Thoracic aorta (tissue), 2 donors: ENCODE results near the gene BORCS5. TPM values are rescaled to one million over a fixed set of nuclear protein-coding genes. Genes with fewer than 3 reads are reported as not detected.

Experiments used
- ATAC-seq: fragments of 150-250 bp; one replicate; pipeline ENCODE4 v1.8.0; 2017; ENCODE audit warnings: low read depth; ENCODE audit not compliant: insufficient number of reproducible peaks, low FRiP score
- DNase-seq: peaks from one replicate; pipeline ENCODE4 v3.0.0-alpha.2; 2020; ENCODE audit warnings: low spot score
- H3K27ac ChIP-seq, 2 donors: fragments of 200-600 bp; sonication (generic); 1 replicate in 1 of 2; 2 replicates in 1 of 2; pipeline ENCODE4 v1.5.1; 2016; ENCODE audit warnings: mild to moderate bottlenecking in 2 of 2, moderate library complexity in 2 of 2
- H3K27me3 ChIP-seq: fragments of 200-600 bp; sonication (generic); replicated peaks from 2 replicates; pipeline ENCODE4 v1.6.0; 2016; ENCODE audit warnings: mild to moderate bottlenecking; ENCODE audit not compliant: insufficient read depth
- H3K36me3 ChIP-seq: fragments of 200-600 bp; sonication (generic); one replicate; pipeline ENCODE4 v1.5.1; 2016
- H3K4me1 ChIP-seq, 2 donors: fragments of 200-600 bp; sonication (generic); 1 replicate in 1 of 2; 2 replicates in 1 of 2; pipeline versions ENCODE4 v1.5.1 to v1.6.0; 2016; ENCODE audit warnings: low read depth in 2 of 2, mild to moderate bottlenecking in 1 of 2; ENCODE audit not compliant: control insufficient read depth in 1 of 2
- H3K4me3 ChIP-seq: fragments of 200-600 bp; sonication (generic); 2 replicates; pipeline ENCODE4 v1.5.1; 2016; ENCODE audit warnings: mild to moderate bottlenecking
- H3K9me3 ChIP-seq: fragments of 200-600 bp; sonication (generic); 2 replicates; pipeline ENCODE4 v1.5.1; 2016
- CTCF ChIP-seq: fragments of 200-600 bp; sonication (generic); IDR thresholded peaks from one replicate; pipeline ENCODE4 v1.5.1; 2019; ENCODE audit warnings: antibody characterized with exemption
- total RNA-seq, 2 donors: library from RNA; depleted of rRNA; stranded (reverse); fragments of >200 nt; gene quantifications; one replicate each; pipeline versions ENCODE4 v1.1.0 to v1.2.3, GENCODE V29; 2016

Gene BORCS5
- total RNA-seq, 2 donors from 2014 or later, result 20.6 to 27.1 TPM

GRCh38 chr12:12323591-12323990, 33.3 kb upstream of the BORCS5 start:
- DNase-seq, result no peak
- no peak for TF ChIP-seq CTCF
- Histone ChIP-seq H3K27ac (no peak overlapping the region), H3K27me3 (no peaks in the 10 kb centered on the region), H3K9me3 (no peaks in the 10 kb centered on the region), H3K4me1 (peaks cover 2 to 20% of the 10 kb centered on the region in 2 donors), H3K36me3 (no peaks in the 10 kb centered on the region), H3K4me3 (no peak overlapping the region)
- no peak for ATAC-seq

GRCh38 chr12:12326262-12326661, 30.6 kb upstream of the BORCS5 start:
- H3K27me3 ChIP-seq, result no peaks in the 10 kb centered on the region
- no peak overlapping the region for H3K4me3 ChIP-seq
- no peak for ATAC-seq
- no peak for TF ChIP-seq CTCF
- H3K27ac ChIP-seq, result no peak overlapping the region
- H3K9me3 ChIP-seq, result no peaks in the 10 kb centered on the region
- H3K36me3 ChIP-seq, result no peaks in the 10 kb centered on the region
- peaks cover 2 to 4% of the 10 kb centered on the region in 2 donors for H3K4me1 ChIP-seq
- DNase-seq, result no peak

GRCh38 chr12:12327802-12328201, 29.1 kb upstream of the BORCS5 start:
- Histone ChIP-seq H3K4me3 (no peak overlapping the region), H3K36me3 (no peaks in the 10 kb centered on the region), H3K4me1 (peaks cover 2 to 4% of the 10 kb centered on the region in 2 donors), H3K9me3 (no peaks in the 10 kb centered on the region), H3K27ac (peak overlapping the region in 1 of 2 donors; percentile 4), H3K27me3 (no peaks in the 10 kb centered on the region)
- no peak for DNase-seq
- TF ChIP-seq CTCF, result peak; percentile 63
- peak; percentile 15 for ATAC-seq

DNA sequence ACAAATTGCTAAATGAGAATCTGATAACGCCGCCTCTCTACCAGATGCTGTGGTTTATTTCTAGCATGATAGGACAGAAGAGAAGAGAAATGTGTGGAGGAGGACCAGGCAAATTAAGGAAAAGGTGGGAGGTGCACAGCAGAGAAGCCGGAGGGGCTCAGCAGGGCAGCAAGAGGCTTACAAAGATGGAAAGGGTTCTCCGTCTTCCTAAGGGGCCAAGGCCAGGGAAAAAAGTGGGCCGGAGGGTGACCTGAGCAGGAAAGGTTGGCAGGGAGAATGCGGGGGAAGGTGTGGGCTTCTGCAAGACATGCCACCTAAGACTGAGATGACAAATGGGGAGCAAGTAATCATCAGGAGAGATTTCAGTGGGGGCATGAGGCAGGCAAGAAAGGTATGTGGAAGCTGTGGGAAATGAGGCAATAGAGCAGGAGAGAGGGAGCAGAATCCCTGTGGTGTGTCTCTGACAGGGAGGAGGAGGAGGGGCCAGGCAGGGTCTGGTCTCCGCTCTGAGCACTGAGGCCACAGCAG, 25.6 kb upstream of the BORCS5 start:
- Histone ChIP-seq H3K4me3 (no peak overlapping the region), H3K27ac (no peak overlapping the region), H3K27me3 (no peaks in the 10 kb centered on the region), H3K9me3 (no peaks in the 10 kb centered on the region), H3K4me1 (peaks cover 9 to 37% of the 10 kb centered on the region in 2 donors), H3K36me3 (no peaks in the 10 kb centered on the region)
- TF ChIP-seq CTCF, result no peak
- DNase-seq (no peak), ATAC-seq (no peak)

GRCh38 chr12:12331896-12332295, 25.0 kb upstream of the BORCS5 start:
- no peak for ATAC-seq
- H3K4me3 ChIP-seq, result no peak overlapping the region
- H3K4me1 ChIP-seq, result peaks cover 12 to 41% of the 10 kb centered on the region in 2 donors
- peak overlapping the region in 1 of 2 donors; percentile 24 for H3K27ac ChIP-seq
- H3K9me3 ChIP-seq, result no peaks in the 10 kb centered on the region
- TF ChIP-seq CTCF, result no peak
- no peak for DNase-seq
- H3K27me3 ChIP-seq, result no peaks in the 10 kb centered on the region
- H3K36me3 ChIP-seq, result no peaks in the 10 kb centered on the region
